Mammary epithelial cell (primary cell): ENCODE data around the gene ERMAP.

ENCODE experiments used
- CTCF ChIP-seq, 2 donors: IDR thresholded peaks in 1 of 2; conservative IDR thresholded peaks in 1 of 2; 2 replicates each; pipeline ENCODE4 v1.5.1; 2011 to 2012; ENCODE audit warnings: inconsistent platforms in 2 of 2, low read length in 2 of 2, mild to moderate bottlenecking in 2 of 2, control low read depth in 1 of 2, low read depth in 1 of 2; ENCODE audit not compliant: insufficient read depth in 1 of 2; ENCODE audit errors: extremely low read depth in 1 of 2
- EZH2 ChIP-seq: IDR thresholded peaks from 2 replicates; pipeline ENCODE4 v1.6.1; 2012; ENCODE audit warnings: low read length, inconsistent platforms, borderline replicate concordance

DNA sequence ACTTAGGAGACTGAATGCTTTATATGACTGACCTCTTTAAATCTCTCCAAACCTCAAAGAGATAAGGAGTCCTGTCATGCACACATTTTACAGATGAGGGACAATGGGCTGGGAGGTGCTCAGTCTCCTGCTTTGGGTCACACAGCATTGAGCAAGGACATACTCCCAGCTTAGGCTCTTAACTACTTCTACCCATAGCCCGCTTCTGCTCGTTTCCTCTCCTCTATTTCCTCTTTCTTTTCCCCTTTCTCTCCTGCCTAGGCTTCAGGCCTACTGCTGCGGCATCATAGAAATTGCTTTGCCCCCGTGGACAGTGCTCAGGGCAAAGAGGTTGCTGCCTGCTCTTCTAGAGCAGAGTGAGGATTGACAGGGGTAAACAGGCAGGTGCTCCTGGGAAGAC, 17.1 kb downstream of the ERMAP start:
- no peak for TF ChIP-seq CTCF (conservative IDR thresholded peaks at IDR 0.05 in 1 of 2, IDR thresholded peaks at IDR 0.05 in 1 of 2; ENCODE audit: extremely low read depth in 1 of 2, insufficient read depth in 1 of 2, low read depth in 1 of 2, low read length in 2 of 2)
- no peak for TF ChIP-seq EZH2
